NCI-H82 treated with DMSO at 0.1 percent for 48 hours (cell line): Measurements from ENCODE around the gene CABLES2.
A peak's percentile ranks its signal among the peaks of the same experiment; 100 is the strongest.

Source experiments
- DNase-seq: peaks from one replicate; lab custom pipeline; 2025; ENCODE audit not compliant: unreplicated experiment; lab: John Stamatoyannopoulos, UW

Gene CABLES2

GRCh38 chr20:62361799-62362589, 45.1 kb downstream of the CABLES2 start:
- no peak for DNase-seq

GRCh38 chr20:62360854-62361798, 46.0 kb downstream of the CABLES2 start:
- DNase-seq, result no peak

- DNase-seq, result no peak
Measured at GRCh38 chr20:62359491-62360121, 47.5 kb downstream of the CABLES2 start.

GRCh38 chr20:62359043-62359490, 48.0 kb downstream of the CABLES2 start:
- DNase-seq, result no peak

GRCh38 chr20:62358171-62359042, 48.7 kb downstream of the CABLES2 start:
- DNase-seq, result no peak

- DNase-seq, result no peak
Measured at GRCh38 chr20:62357681-62358080, 49.4 kb downstream of the CABLES2 start.

GRCh38 chr20:62357187-62357667, 49.9 kb downstream of the CABLES2 start:
- DNase-seq, result no peak

GRCh38 chr20:62356589-62357186, 50.4 kb downstream of the CABLES2 start:
- no peak for DNase-seq

- DNase-seq, result peak; percentile 45
Measured at GRCh38 chr20:62355878-62356588, 51.1 kb downstream of the CABLES2 start.

- DNase-seq, result no peak
Measured at GRCh38 chr20:62355516-62355877, 51.6 kb downstream of the CABLES2 start.

GRCh38 chr20:62354811-62355341, 52.2 kb downstream of the CABLES2 start:
- no peak for DNase-seq

- no peak for DNase-seq
Measured at GRCh38 chr20:62354031-62354808, 52.9 kb downstream of the CABLES2 start.

- DNase-seq, result no peak
Measured at GRCh38 chr20:62353289-62354030, 53.6 kb downstream of the CABLES2 start.

- no peak for DNase-seq
Measured at GRCh38 chr20:62352402-62353288, 54.4 kb downstream of the CABLES2 start.

- no peak for DNase-seq
Measured at GRCh38 chr20:62351469-62352401, 55.4 kb downstream of the CABLES2 start.
